ENCODE measurements around the gene NKX1-1.

NKX1-1 gene

GRCh38 chr4:1419708-1420107, 13.5 kb upstream of the NKX1-1 start:
- H3K27ac ChIP-seq: no peak overlapping the region
- no peak for TF ChIP-seq CTCF (conservative IDR thresholded peaks at IDR 0.05)

GRCh38 chr4:1418494-1419285, 12.4 kb upstream of the NKX1-1 start:
- TF ChIP-seq CTCF (conservative IDR thresholded peaks at IDR 0.05): no peak
- H3K27ac ChIP-seq: no peak overlapping the region

GRCh38 chr4:1417522-1418390, 11.5 kb upstream of the NKX1-1 start:
- no peak overlapping the region for H3K27ac ChIP-seq
- peak; percentile 23 for TF ChIP-seq CTCF (conservative IDR thresholded peaks at IDR 0.05)

GRCh38 chr4:1416948-1417260, 10.7 kb upstream of the NKX1-1 start:
- TF ChIP-seq CTCF (conservative IDR thresholded peaks at IDR 0.05): no peak
- H3K27ac ChIP-seq: no peak overlapping the region

GRCh38 chr4:1416051-1416947, 10.1 kb upstream of the NKX1-1 start:
- no peak for TF ChIP-seq CTCF (conservative IDR thresholded peaks at IDR 0.05)
- H3K27ac ChIP-seq: no peak overlapping the region

GRCh38 chr4:1415681-1415981, 9.4 kb upstream of the NKX1-1 start:
- TF ChIP-seq CTCF (conservative IDR thresholded peaks at IDR 0.05): no peak
- H3K27ac ChIP-seq: no peak overlapping the region
